ENCODE results near the gene IL19. TPM values are rescaled to one million over a fixed set of nuclear protein-coding genes. Genes with fewer than 3 reads are reported as not detected.

IL19 gene
- total and polyA plus RNA-seq, 9 of the 15 experiments (the other 6 are each of a cell fraction or from before 2014, with no cell fraction given), result not detected

DNA sequence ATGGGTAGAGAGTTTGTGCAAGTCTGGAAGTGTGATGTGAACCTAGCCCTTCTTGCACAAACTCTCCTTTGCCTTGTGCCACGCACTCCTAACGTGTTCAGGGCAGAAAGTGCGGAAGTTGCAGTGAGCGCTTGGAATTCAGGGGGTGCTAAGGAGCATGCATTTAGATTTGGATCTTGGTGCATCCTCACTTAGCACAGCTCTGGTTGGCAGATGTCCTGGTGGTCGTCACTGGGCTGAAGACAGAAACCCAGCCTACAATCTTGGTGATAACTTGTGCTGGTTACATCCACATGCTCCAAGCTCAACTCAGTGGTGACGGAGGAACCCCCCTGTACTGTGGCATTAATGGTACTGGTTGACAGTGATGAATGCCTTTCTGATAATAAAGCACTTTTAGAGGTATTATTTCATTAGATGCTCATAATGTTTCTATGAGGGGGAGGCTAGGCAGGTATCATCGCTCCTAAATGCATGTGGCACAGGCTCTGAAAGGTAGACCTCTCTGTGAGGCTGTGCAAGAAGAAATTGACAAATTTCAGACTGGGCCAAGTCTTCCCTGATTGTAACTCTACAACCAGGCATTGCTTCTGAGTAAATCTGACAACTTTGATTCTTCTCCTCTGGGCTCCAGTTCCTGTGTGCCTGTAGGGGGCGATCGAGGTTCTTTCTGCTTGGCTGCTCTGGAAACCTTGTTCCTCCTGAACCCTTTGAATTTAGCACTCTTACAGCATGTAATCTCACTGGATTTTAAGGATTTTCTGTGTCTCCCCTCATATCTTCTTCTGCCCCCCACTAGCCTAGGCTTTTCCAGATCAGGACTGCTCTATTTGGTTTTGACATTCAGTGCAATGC, 45.2 kb upstream of the IL19 start (continued):
- TF ChIP-seq, protein P1, sequence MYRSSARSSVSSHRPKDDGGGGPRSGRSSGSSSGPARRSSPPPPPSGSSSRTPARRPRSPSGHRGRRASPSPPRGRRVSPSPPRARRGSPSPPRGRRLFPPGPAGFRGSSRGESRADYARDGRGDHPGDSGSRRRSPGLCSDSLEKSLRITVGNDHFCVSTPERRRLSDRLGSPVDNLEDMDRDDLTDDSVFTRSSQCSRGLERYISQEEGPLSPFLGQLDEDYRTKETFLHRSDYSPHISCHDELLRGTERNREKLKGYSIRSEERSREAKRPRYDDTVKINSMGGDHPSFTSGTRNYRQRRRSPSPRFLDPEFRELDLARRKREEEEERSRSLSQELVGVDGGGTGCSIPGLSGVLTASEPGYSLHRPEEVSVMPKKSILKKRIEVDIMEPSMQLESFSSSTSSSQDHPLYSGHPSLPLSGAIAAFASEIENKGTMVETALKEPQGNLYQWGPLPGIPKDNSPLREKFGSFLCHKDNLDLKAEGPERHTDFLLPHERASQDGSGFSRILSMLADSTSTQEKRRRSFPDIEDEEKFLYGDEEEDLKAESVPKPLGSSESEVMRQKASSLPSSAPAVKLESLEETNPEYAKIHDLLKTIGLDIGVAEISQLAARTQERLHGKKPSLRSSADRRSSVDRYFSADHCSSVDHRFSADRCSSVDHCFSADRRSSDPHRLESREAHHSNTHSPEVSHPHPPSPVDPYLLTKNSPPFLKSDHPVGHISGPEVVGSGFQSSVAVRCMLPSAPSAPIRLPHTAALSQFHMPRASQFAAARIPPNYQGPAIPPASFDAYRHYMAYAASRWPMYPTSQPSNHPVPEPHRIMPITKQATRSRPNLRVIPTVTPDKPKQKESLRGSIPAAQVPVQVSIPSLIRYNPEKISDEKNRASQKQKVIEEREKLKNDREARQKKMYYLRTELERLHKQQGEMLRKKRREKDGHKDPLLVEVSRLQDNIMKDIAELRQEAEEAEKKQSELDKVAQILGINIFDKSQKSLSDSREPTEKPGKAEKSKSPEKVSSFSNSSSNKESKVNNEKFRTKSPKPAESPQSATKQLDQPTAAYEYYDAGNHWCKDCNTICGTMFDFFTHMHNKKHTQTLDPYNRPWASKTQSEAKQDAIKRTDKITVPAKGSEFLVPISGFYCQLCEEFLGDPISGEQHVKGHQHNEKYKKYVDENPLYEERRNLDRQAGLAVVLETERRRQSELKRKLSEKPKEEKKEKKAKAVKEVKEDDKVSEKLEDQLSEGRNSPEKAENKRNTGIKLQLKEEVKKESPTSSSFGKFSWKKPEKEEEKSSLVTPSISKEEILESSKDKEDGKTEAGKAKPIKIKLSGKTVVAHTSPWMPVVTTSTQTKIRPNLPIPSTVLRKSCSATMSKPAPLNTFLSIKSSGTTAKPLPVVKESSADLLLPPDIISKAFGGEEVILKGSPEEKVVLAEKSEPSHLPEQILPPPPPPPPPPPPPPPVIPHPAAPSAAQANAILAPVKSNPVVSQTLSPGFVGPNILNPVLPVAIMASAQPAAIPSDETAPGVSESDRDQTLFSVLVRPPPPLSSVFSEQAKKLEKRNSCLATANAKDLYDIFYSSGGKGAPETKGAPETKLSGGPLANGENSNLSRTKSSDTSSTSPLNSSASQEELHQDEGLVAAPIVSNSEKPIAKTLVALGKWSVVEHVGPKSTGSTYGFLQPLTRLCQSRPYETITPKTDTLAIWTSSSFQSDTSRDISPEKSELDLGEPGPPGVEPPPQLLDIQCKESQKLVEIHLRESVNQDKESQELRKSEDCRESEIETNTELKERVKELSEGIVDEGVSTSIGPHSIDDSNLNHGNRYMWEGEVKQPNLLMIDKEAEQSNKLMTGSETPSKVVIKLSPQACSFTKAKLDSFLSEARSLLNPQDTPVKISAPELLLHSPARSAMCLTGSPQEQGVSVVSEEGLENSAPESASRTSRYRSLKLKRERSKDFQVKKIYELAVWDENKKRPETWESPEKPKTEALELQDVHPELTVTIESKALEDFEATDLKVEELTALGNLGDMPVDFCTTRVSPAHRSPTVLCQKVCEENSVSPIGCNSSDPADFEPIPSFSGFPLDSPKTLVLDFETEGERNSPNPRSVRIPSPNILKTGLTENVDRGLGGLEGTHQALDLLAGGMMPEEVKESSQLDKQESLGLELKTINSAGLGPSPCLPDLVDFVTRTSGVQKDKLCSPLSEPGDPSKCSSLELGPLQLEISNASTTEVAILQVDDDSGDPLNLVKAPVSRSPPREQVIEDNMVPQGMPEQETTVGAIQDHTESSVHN (IDR thresholded peaks at IDR 0.05; ENCODE audit: borderline replicate concordance in 1 of 2, low read depth in 1 of 2), result no peak
- TF ChIP-seq RAD21 (CRISPR knock-in tag; conservative IDR thresholded peaks at IDR 0.05 in 1 of 2, IDR thresholded peaks at IDR 0.05 in 1 of 2) (peak; percentile 45 to 51), ZNF699 (CRISPR knock-in tag; IDR thresholded peaks at IDR 0.05; ENCODE audit: insufficient replicate concordance) (no peak), ZNF316 (IDR thresholded peaks at IDR 0.05) (no peak), ETS2 (tag; IDR thresholded peaks at IDR 0.05; ENCODE audit: borderline replicate concordance, poor library complexity, severe bottlenecking) (no peak), CBX3 (IDR thresholded peaks at IDR 0.05; ENCODE audit: borderline replicate concordance in 1 of 2, low read length in 2 of 2) (peak in 1 of 2 experiments; percentile 49; a peak in 2 of 3 replicates), MAFF (IDR thresholded peaks at IDR 0.05; ENCODE audit: low read length) (no peak), ZNF77 (CRISPR knock-in tag; IDR thresholded peaks at IDR 0.05) (no peak), SMC3 (conservative IDR thresholded peaks at IDR 0.05; ENCODE audit: insufficient read depth, low read depth, low read length) (0 out of 2 replicates have a peak, but pooled peaks have one; percentile 28), RCOR1 (IDR thresholded peaks at IDR 0.05; ENCODE audit: borderline replicate concordance in 1 of 2, low read depth in 2 of 2, low read length in 2 of 2) (peak; percentile 46 to 75; a peak in 2 of 4 replicates), KLF16 (IDR thresholded peaks at IDR 0.05) (0 out of 2 replicates have a peak, but pooled peaks have one; percentile 55), ZNF143 (CRISPR knock-in tag; IDR thresholded peaks at IDR 0.05) (no peak), ZFX (CRISPR knock-in tag; IDR thresholded peaks at IDR 0.05) (no peak), ZNF146 (CRISPR knock-in tag; IDR thresholded peaks at IDR 0.05; ENCODE audit: unreplicated experiment) (no peak), ELF4 (CRISPR knock-in tag; IDR thresholded peaks at IDR 0.05) (no peak), THRAP3 (IDR thresholded peaks at IDR 0.05; ENCODE audit: borderline replicate concordance) (0 out of 2 replicates have a peak, but pooled peaks have one; percentile 58), IFI16 (CRISPR knock-in tag; IDR thresholded peaks at IDR 0.05) (no peak), HMG20B (CRISPR knock-in tag; IDR thresholded peaks at IDR 0.05) (no peak)
- TF ChIP-seq, protein P2, sequence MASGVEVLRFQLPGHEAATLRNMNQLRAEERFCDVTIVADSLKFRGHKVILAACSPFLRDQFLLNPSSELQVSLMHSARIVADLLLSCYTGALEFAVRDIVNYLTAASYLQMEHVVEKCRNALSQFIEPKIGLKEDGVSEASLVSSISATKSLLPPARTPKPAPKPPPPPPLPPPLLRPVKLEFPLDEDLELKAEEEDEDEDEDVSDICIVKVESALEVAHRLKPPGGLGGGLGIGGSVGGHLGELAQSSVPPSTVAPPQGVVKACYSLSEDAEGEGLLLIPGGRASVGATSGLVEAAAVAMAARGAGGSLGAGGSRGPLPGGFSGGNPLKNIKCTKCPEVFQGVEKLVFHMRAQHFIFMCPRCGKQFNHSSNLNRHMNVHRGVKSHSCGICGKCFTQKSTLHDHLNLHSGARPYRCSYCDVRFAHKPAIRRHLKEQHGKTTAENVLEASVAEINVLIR (CRISPR knock-in tag; IDR thresholded peaks at IDR 0.05), result no peak

Measured in K562 (cell line).